Retina (tissue), 1 donor: ENCODE measurements around the gene ADAM23.

Source experiments
- DNase-seq: peaks from one replicate; pipeline ENCODE4 v3.0.0-alpha.2; 2016

The ADAM23 gene

DNA sequence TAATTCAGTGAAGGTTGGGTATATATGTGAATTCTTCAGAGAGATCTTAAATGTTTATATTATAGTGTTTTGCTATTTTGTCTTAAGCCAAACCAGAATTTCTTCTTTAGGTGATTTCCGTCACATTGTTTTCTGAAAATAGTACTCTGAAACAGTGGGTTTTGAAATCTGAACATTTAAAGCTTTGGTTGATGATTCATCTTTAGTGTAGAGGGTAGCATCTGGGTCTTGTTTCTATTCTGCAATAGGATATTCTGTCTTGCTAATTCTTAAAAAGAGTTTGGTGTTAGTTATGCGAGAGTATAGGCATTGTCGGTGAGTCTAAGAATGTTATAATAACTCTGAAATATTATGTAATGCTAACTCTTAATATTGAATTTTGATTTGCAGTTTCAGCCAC lies 129.4 kb downstream of the ADAM23 start:
- DNase-seq: no peak

DNA sequence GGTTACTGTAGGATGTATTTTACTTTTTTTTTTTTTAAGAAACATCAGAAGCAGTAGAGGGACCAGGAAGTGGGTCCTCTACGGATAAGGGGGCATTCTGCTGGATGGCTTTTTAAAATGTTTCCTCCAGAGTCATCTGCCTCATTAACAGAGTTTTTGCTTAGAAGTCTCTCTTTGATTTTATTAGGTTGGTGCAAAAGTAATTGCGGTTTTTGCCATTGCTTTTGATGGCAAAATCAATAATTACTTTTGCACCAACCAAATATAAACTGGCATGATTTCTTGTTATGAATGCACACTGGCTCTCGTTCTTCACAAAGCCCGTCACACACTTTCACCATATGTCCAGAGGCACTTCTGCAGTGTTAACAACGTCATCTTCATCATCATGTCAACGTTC lies 130.5 kb downstream of the ADAM23 start:
- no peak for DNase-seq

- no peak for DNase-seq
These were observed 141.2 kb downstream of the ADAM23 start for GRCh38 chr2:206584323-206585116.

GRCh38 chr2:206585335-206585734 lies 142.0 kb downstream of the ADAM23 start:
- DNase-seq: no peak

DNA sequence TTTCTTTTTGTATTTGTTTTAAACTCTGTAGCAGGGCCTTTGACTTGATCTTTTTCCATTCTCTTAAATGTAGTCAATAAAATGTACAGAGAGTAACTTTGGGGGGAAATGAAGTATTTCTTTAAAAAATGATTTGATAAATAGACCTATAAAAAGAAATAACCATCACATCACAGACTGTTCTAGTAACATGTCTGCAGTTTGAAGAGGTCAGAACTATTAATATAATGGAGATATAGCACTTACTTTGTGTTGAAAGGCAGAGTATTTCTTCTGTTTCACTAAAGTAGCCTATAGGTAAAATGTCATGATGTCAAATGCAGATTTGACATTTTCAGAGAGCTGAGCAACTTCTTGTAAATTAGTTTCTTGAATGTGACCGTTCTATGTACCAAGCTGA lies 143.3 kb downstream of the ADAM23 start:
- no peak for DNase-seq

DNA sequence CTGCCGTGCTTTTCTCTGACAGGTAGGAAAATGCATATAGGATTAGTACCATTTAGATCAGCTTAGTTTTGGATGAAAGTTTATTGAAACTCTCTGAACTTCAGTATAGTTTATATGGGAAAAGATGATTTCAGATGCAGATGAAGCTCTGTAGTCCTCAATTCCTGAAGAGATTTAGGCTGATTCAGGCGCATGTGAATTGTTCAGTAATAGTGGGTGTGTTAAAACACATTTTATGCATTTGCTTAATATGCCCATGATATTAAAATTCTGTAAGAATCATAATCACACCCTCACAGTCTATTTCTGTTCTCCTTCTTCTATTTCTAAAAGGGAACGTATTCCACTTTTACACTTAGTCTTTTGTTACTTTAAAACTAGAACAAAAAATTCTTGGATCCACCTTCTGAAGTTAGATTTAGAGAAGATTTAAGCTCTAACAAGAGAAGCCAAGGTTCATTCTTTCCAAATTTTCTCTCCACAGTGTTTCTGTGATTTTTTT lies 154.4 kb downstream of the ADAM23 start:
- no peak for DNase-seq

DNA sequence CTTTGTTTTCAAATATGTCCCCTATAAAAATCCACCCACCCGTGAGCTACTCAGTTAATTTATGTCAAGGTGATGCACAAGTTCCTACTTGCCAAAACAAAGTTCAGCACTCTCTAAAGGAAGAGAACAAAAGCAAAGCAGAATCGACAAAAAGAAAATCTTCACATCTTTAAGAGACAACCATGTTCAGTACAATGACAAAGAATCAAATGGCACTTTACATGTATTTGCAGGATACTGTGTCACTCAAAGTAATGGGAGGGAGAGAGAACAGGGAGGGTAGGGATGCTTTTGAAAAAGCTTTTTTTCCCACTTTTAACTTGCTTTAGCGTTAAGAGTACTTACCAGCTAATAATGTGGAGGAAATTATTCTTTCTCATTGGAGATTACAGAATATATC lies 159.9 kb downstream of the ADAM23 start:
- DNase-seq: no peak

GRCh38 chr2:206610451-206610850 lies 167.1 kb downstream of the ADAM23 start:
- DNase-seq: no peak

- no peak for DNase-seq
These were observed 167.9 kb downstream of the ADAM23 start for GRCh38 chr2:206611191-206611590.

GRCh38 chr2:206611736-206612135 lies 168.4 kb downstream of the ADAM23 start:
- no peak for DNase-seq

GRCh38 chr2:206614811-206615210 lies 171.5 kb downstream of the ADAM23 start:
- no peak for DNase-seq

GRCh38 chr2:206615417-206616089 lies 172.2 kb downstream of the ADAM23 start:
- DNase-seq: no peak

- no peak for DNase-seq
These were observed 172.8 kb downstream of the ADAM23 start for GRCh38 chr2:206616151-206616550.

DNA sequence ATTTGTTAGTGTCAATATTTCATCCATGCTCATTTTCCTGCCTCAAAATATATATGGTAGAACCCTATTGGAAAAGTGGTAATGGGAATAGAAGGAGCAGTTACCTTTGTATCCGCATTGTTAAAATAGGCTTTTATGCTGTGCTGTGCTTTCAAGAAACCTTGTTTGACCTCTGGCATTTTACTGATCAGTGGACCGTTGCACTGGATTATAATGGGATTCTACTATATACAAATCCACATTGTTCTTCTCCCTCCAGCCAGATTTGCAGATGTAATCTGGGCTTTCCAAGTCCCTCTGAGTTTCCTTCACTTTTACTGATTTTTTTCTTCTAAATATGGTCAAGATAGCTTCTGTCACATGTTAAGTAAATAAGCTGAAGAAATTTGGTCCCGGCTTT lies 175.7 kb downstream of the ADAM23 start:
- DNase-seq: no peak

DNA sequence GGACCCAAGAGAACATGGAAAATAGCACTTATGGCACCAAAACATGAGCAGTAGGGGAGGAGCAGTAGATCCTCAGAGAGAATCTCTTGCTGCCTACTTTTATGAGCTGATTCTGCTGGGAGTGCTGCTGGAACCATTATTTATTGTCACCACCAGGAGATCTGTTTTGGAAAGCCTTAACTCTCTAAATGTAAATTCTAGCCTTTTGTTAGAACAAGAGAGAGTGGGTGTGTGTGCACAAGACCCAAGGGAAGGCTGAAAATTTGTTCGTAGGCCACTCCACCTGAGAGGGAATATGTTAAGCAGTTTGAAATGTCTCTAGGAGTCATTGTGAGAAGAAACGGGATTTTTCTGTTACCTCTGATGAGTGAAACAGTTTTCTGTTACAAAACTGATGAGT lies 182.8 kb downstream of the ADAM23 start:
- no peak for DNase-seq

- no peak for DNase-seq
These were observed 184.3 kb downstream of the ADAM23 start for GRCh38 chr2:206627632-206628031.

GRCh38 chr2:206631340-206631739 lies 188.0 kb downstream of the ADAM23 start:
- DNase-seq: no peak

- no peak for DNase-seq
These were observed 191.7 kb downstream of the ADAM23 start for GRCh38 chr2:206635015-206635414.

- no peak for DNase-seq
These were observed 196.3 kb downstream of the ADAM23 start for GRCh38 chr2:206639636-206640035.

- DNase-seq: no peak
These were observed 197.9 kb downstream of the ADAM23 start for GRCh38 chr2:206641226-206641625.

DNA sequence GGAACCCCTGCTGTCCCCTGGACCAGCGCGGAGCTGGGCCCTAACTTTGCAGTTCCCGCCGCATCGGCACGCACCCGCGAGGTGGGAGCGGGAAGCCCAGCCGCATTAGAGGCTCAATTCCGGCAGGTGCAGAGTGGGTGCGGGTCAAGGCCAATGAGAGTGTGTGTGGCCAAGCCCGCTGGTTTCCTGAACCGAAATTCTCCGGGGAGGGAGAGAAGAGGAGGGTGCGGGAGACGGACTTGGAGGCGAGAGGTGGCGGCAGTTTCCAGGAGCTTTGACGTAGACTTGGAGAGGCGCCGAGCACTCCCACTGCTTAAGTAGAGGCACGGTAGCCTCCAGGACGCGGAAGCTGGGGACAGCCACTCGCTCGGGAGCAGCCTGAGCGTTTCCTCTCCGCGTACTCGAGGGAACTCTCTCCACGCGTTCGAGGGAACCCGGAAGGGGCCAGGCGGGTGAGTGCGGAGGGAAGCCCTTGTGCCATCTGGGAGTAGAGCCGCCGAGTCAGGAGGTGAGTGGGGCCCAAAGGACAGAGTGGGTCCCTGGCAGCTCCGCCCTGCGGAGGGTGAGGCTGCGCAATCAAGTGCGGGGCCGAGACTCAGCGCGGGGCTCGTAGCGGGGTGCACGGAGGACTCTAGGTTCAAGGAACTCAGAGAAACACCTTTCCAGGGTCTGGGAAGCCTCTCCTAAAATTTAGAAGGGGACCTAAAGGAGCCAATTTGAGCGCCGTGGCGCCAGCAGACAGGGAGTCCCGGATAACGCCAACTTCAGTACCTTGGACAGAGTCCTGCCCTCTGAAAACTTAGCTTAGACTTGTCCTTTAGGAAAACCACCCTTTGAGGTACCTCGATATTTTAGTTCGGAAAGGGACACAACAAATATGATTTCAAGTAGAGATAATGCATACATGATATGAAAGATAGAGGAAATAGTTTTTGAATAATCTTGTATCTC lies 199.0 kb downstream of the ADAM23 start, which contains the start of gene FAM237A:
FAM237A (plus strand) TSS at position 413 of the 951 bp plus-strand sequence. CDS start 1,750 bp downstream, outside the sequence.
- peak; percentile 68 for DNase-seq

- DNase-seq: no peak
These were observed 204.7 kb downstream of the ADAM23 start for GRCh38 chr2:206647985-206648384.

GRCh38 chr2:206657087-206657486 lies 213.8 kb downstream of the ADAM23 start:
- no peak for DNase-seq
